Activated CD8-positive, alpha-beta memory T cell treated with anti-CD3 and anti-CD28 coated beads, Interleukin-2, amount 10 ng/mL, durations not matched to agents 7 days and 5 days (primary cell): ENCODE results near the gene C13orf42. TPM values are rescaled to one million over a fixed set of nuclear protein-coding genes. Genes with fewer than 3 reads are reported as not detected.
"Not testable (repeated sequence)": the region's sequence is repeated elsewhere in the genome, so short reads cannot be mapped to it uniquely, and the experiment has no call there.

Experiments
- ATAC-seq: fragments of 150-1000 bp; cut with Tn5 transposase; one replicate; pipeline ENCODE4 v1.10.0; 2021; ENCODE audit warnings: moderate library complexity
- CTCF ChIA-PET: fragments of 350-600 bp; sonication (Branson Sonifier 250); formaldehyde crosslinking; loops from one replicate; lab custom pipeline; 2021; ENCODE audit warnings: antibody characterized with exemption; lab: Charles Lee
- DNase-seq: peaks from one replicate; pipeline ENCODE4 v3.0.0-alpha.2; 2020
- H3K27ac Mint-ChIP-seq: one replicate; pipeline ENCODE4 v1.8.0; 2021; ENCODE audit warnings: mild to moderate bottlenecking, mixed read lengths
- H3K27me3 Mint-ChIP-seq: one replicate; pipeline ENCODE4 v1.8.0; 2021; ENCODE audit warnings: mixed read lengths
- H3K36me3 Mint-ChIP-seq: one replicate; pipeline ENCODE4 v1.8.0; 2021; ENCODE audit warnings: mild to moderate bottlenecking, mixed read lengths
- H3K4me1 Mint-ChIP-seq: one replicate; pipeline ENCODE4 v1.8.0; 2021; ENCODE audit warnings: mixed read lengths
- H3K4me3 Mint-ChIP-seq: one replicate; pipeline ENCODE4 v1.8.0; 2021; ENCODE audit warnings: mild to moderate bottlenecking, moderate library complexity, mixed read lengths
- H3K9me3 Mint-ChIP-seq: one replicate; pipeline ENCODE4 v1.8.0; 2022; ENCODE audit warnings: low read depth, mixed read lengths
- total RNA-seq, 2 experiments: library from RNA; stranded (reverse); gene quantifications; one replicate each; pipeline ENCODE4 v1.2.3, GENCODE V29; 2021

C13orf42 gene
- total RNA-seq, 2 experiments from 2014 or later = not detected

DNA sequence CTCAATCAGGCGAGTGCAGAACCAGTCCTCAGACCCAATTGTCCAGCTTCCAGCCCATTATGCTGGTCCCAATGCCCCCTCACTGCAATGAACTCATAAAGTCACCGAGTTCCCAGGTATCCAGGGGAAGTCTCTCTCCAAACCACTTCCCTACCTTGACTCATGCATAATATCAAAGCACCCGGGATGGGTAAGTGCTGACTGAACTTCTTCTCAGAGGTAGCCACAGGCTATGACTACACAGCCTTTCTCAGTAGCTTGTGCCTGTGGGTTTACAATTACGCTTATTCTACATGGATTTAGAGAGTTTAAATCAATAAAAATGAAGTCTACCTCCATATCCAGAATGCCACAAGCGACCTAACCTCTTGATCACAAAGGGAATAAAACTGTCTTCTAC, 1.7 kb upstream of the C13orf42 start:
- no peak overlapping the region for H3K4me3 Mint-ChIP-seq
- peaks cover 3% of the 10 kb centered on the region for H3K4me1 Mint-ChIP-seq
- DNase-seq = no peak
- no peaks in the 10 kb centered on the region for H3K9me3 Mint-ChIP-seq
- peak; percentile 16 for ATAC-seq
- CTCF ChIA-PET = interaction anchor here (1.2 to 1.9 kb wide), 2 partner anchors 12 to 173 kb away, joined by 3 to 6 read pairs; no protein-coding TSS in a partner anchor
- peaks cover 2% of the 10 kb centered on the region for H3K27me3 Mint-ChIP-seq
- no peak overlapping the region for H3K27ac Mint-ChIP-seq
- no peaks in the 10 kb centered on the region for H3K36me3 Mint-ChIP-seq

- Mint-ChIP-seq H3K4me3 (no peak overlapping the region), H3K4me1 (peaks cover 3% of the 10 kb centered on the region), H3K27me3 (peaks cover 2% of the 10 kb centered on the region), H3K36me3 (no peaks in the 10 kb centered on the region), H3K27ac (no peak overlapping the region), H3K9me3 (no peaks in the 10 kb centered on the region)
- ATAC-seq = no peak
- CTCF ChIA-PET = interaction anchor here (1.9 kb wide), 1 partner anchor 13 kb away, joined by 6 read pairs; no protein-coding TSS in a partner anchor
- no peak for DNase-seq
Observed at GRCh38 chr13:51111997-51112396, 923 bp upstream of the C13orf42 start.

DNA sequence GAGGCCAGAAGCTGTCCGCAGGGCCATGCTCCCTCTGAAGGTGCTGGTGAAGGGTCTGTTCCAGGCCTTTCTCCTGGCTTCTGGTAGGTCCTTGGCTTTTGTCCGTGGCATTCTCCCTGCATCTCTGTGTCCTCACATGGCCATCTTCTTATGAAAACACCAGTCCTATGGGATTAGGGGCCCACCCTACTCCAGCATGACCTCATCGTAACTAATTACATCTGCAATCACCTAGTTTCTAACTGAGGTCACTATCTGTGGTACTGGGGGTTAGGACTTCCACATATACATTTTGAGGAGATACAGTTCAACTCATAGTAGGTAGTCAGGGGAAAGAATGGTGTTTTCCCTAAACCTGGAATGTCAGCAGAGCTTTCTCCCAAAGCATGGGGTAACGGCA, 3.1 kb downstream of the C13orf42 start:
- DNase-seq (no peak), ATAC-seq (no peak)
- CTCF ChIA-PET = no interaction called here
- Mint-ChIP-seq H3K9me3 (no peaks in the 10 kb centered on the region), H3K4me1 (peaks cover 2% of the 10 kb centered on the region), H3K27me3 (peaks cover 21% of the 10 kb centered on the region), H3K27ac (no peak overlapping the region), H3K4me3 (no peak overlapping the region), H3K36me3 (no peaks in the 10 kb centered on the region)

- Mint-ChIP-seq H3K9me3 (no peaks in the 10 kb centered on the region), H3K27ac (no peak overlapping the region), H3K4me1 (no peaks in the 10 kb centered on the region), H3K36me3 (no peaks in the 10 kb centered on the region), H3K4me3 (no peak overlapping the region), H3K27me3 (peaks cover 42% of the 10 kb centered on the region)
- CTCF ChIA-PET = no interaction called here
- DNase-seq (no peak), ATAC-seq (no peak)
Observed at GRCh38 chr13:51105046-51105445, 6.0 kb downstream of the C13orf42 start.

- no peak for ATAC-seq
- CTCF ChIA-PET = interaction anchor here (1.5 kb wide), 1 partner anchor 23 kb away, joined by 3 read pairs; no protein-coding TSS in a partner anchor
- H3K27me3 Mint-ChIP-seq = peaks cover 62% of the 10 kb centered on the region
- no peaks in the 10 kb centered on the region for H3K9me3 Mint-ChIP-seq
- no peak overlapping the region for H3K4me3 Mint-ChIP-seq
- no peak overlapping the region for H3K27ac Mint-ChIP-seq
- no peaks in the 10 kb centered on the region for H3K4me1 Mint-ChIP-seq
- no peak for DNase-seq
- no peaks in the 10 kb centered on the region for H3K36me3 Mint-ChIP-seq
Observed at GRCh38 chr13:51101636-51102235, 9.3 kb downstream of the C13orf42 start.

- H3K4me1 Mint-ChIP-seq = no peaks in the 10 kb centered on the region
- no peak overlapping the region for H3K4me3 Mint-ChIP-seq
- CTCF ChIA-PET = no interaction called here
- no peaks in the 10 kb centered on the region for H3K36me3 Mint-ChIP-seq
- ATAC-seq (no peak), DNase-seq (no peak)
- H3K27ac Mint-ChIP-seq = no peak overlapping the region
- peaks cover 49% of the 10 kb centered on the region for H3K27me3 Mint-ChIP-seq
- no peaks in the 10 kb centered on the region for H3K9me3 Mint-ChIP-seq
Observed at GRCh38 chr13:51097353-51098043, 13.6 kb downstream of the C13orf42 start.

- Mint-ChIP-seq H3K4me3 (no peak overlapping the region), H3K36me3 (no peaks in the 10 kb centered on the region), H3K9me3 (no peaks in the 10 kb centered on the region), H3K27me3 (peaks cover 42% of the 10 kb centered on the region), H3K27ac (no peak overlapping the region), H3K4me1 (no peaks in the 10 kb centered on the region)
- no peak for ATAC-seq
- CTCF ChIA-PET = no interaction called here
- no peak for DNase-seq
Observed at GRCh38 chr13:51096131-51096530, 14.9 kb downstream of the C13orf42 start.

DNA sequence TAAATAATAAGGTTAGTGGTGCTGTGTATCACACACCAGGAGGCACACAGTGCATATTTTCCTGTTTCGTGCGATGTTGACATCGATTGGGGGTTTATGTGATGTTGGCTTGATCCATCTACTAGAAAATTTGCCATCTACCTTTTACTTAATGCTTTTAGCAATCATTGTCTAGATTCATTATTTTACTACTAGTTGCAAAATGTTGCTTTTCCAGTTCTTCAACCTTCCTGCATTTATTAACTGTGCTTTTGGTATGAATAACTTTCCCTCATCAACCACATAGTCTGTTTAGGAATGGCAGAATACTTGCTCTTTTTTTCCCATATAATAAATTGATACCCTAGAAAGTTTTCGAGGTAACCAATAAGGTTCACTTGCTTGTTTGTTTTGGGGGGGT, 17.5 kb downstream of the C13orf42 start:
- ATAC-seq (no peak), DNase-seq (no peak)
- H3K36me3 Mint-ChIP-seq = no peaks in the 10 kb centered on the region
- peaks cover 33% of the 10 kb centered on the region for H3K27me3 Mint-ChIP-seq
- H3K27ac Mint-ChIP-seq = no peak overlapping the region
- H3K9me3 Mint-ChIP-seq = no peaks in the 10 kb centered on the region
- H3K4me3 Mint-ChIP-seq = no peak overlapping the region
- H3K4me1 Mint-ChIP-seq = no peaks in the 10 kb centered on the region
- CTCF ChIA-PET = no interaction called here

DNA sequence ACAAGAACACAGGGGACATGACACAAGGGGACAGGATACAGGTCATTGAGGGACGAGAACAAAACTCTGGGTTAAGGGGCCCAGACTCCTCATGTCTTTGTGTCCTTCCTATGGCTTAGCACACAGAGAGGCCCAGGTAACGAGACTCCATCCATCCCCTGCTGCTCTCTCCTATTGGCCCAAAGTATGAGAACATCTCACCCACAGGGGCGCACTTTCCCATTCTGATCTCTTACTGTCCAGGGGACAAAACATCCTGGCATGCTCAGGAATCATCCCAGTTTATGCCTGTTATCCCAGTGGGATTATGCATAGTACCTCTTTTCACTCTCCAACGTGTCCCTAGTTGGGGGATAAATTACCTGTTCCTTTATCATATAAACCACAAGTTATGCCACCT, 19.2 kb downstream of the C13orf42 start:
- ATAC-seq (no peak), DNase-seq (no peak)
- H3K4me3 Mint-ChIP-seq = no peak overlapping the region
- no peaks in the 10 kb centered on the region for H3K9me3 Mint-ChIP-seq
- CTCF ChIA-PET = no interaction called here
- H3K27ac Mint-ChIP-seq = no peak overlapping the region
- H3K36me3 Mint-ChIP-seq = no peaks in the 10 kb centered on the region
- peaks cover 20% of the 10 kb centered on the region for H3K27me3 Mint-ChIP-seq
- no peaks in the 10 kb centered on the region for H3K4me1 Mint-ChIP-seq

GRCh38 chr13:51083706-51084105, 27.4 kb downstream of the C13orf42 start:
- CTCF ChIA-PET = interaction anchor here (1.4 kb wide), 1 partner anchor 202 kb away, joined by 3 read pairs; no protein-coding TSS in a partner anchor
- H3K27ac Mint-ChIP-seq = no peak overlapping the region
- H3K9me3 Mint-ChIP-seq = no peaks in the 10 kb centered on the region
- H3K36me3 Mint-ChIP-seq = no peaks in the 10 kb centered on the region
- no peak for ATAC-seq
- peaks cover 8% of the 10 kb centered on the region for H3K27me3 Mint-ChIP-seq
- no peaks in the 10 kb centered on the region for H3K4me1 Mint-ChIP-seq
- H3K4me3 Mint-ChIP-seq = no peak overlapping the region
- no peak for DNase-seq

- H3K4me3 Mint-ChIP-seq = not testable (repeated sequence)
Observed at GRCh38 chr13:51080478-51081065, 30.5 kb downstream of the C13orf42 start.

GRCh38 chr13:51071493-51071892, 39.6 kb downstream of the C13orf42 start:
- CTCF ChIA-PET = interaction anchor here (0.7 to 1.5 kb wide), 7 partner anchors 18 to 1095 kb away, joined by 3 to 4 read pairs (median 3); no protein-coding TSS in a partner anchor
- H3K4me3 Mint-ChIP-seq = no peak overlapping the region
- H3K27me3 Mint-ChIP-seq = peaks cover 17% of the 10 kb centered on the region
- DNase-seq (no peak), ATAC-seq (no peak)
- no peaks in the 10 kb centered on the region for H3K36me3 Mint-ChIP-seq
- no peak overlapping the region for H3K27ac Mint-ChIP-seq
- H3K9me3 Mint-ChIP-seq = no peaks in the 10 kb centered on the region
- H3K4me1 Mint-ChIP-seq = peaks cover 38% of the 10 kb centered on the region

More at GRCh38 chr13:51080478-51081065, 30.5 kb downstream of the C13orf42 start:
- CTCF ChIA-PET = interaction anchor here (0.7 kb wide), 1 partner anchor 45 kb away, joined by 3 read pairs; no protein-coding TSS in a partner anchor
- not testable (repeated sequence) for H3K9me3 Mint-ChIP-seq, ATAC-seq, H3K36me3 Mint-ChIP-seq, H3K27ac Mint-ChIP-seq, DNase-seq, H3K4me1 Mint-ChIP-seq
- peaks cover 13% of the 10 kb centered on the region for H3K27me3 Mint-ChIP-seq

GRCh38 chr13:51070005-51070649, 40.9 kb downstream of the C13orf42 start:
- CTCF ChIA-PET = interaction anchor here (0.7 to 2.0 kb wide), 25 partner anchors 11 to 1096 kb away, joined by 3 to 13 read pairs (median 4); no protein-coding TSS in a partner anchor
- Mint-ChIP-seq H3K27me3 (peaks cover 8% of the 10 kb centered on the region), H3K4me3 (no peak overlapping the region), H3K27ac (peak overlapping the region; percentile 74), H3K36me3 (no peaks in the 10 kb centered on the region), H3K4me1 (peaks cover 49% of the 10 kb centered on the region), H3K9me3 (no peaks in the 10 kb centered on the region)
- peak; percentile 87 for DNase-seq
- peak; percentile 91 for ATAC-seq
